Loucy (cell line): ENCODE results near the gene GRID1.

Experiments used
- H2AFZ ChIP-seq: fragments of 200-600 bp; sonication (generic); 2 replicates; pipeline ENCODE4 v1.6.0; 2016; ENCODE audit warnings: antibody characterized with exemption, mild to moderate bottlenecking, low read length, moderate library complexity
- H3F3A ChIP-seq: fragments of 200-600 bp; 2 replicates; pipeline ENCODE4 v1.6.0; 2016; ENCODE audit warnings: antibody characterized with exemption, low read depth, mild to moderate bottlenecking
- H3K27me3 ChIP-seq: fragments of 200-600 bp; sonication (generic); 2 replicates; pipeline ENCODE4 v1.6.1; 2014; ENCODE audit warnings: low read length, mild to moderate bottlenecking; ENCODE audit not compliant: insufficient read depth, poor library complexity, severe bottlenecking
- H3K36me3 ChIP-seq: fragments of 200-600 bp; sonication (generic); 2 replicates; pipeline ENCODE4 v1.6.1; 2016; ENCODE audit warnings: low read length; ENCODE audit not compliant: insufficient read depth
- H3K4me1 ChIP-seq: fragments of 200-600 bp; sonication (generic); 2 replicates; pipeline ENCODE4 v1.5.1; 2014; ENCODE audit warnings: low read length, mild to moderate bottlenecking; ENCODE audit not compliant: insufficient read depth, poor library complexity, severe bottlenecking
- H3K4me2 ChIP-seq: fragments of 200-600 bp; sonication (generic); 2 replicates; pipeline ENCODE4 v1.6.0; 2014; ENCODE audit warnings: antibody characterized with exemption, low read length, low read depth, mild to moderate bottlenecking; ENCODE audit not compliant: poor library complexity, severe bottlenecking
- H3K4me3 ChIP-seq: fragments of 200-600 bp; sonication (generic); 2 replicates; pipeline ENCODE4 v1.5.1; 2014; ENCODE audit warnings: low read length, mild to moderate bottlenecking, mixed read lengths; ENCODE audit not compliant: poor library complexity, severe bottlenecking
- H3K79me2 ChIP-seq: fragments of 200-600 bp; sonication (generic); 2 replicates; pipeline ENCODE4 v1.6.1; 2014; ENCODE audit warnings: low read length; ENCODE audit not compliant: insufficient read depth
- H3K9ac ChIP-seq: fragments of 200-600 bp; sonication (generic); 2 replicates; pipeline ENCODE4 v1.6.0; 2014; ENCODE audit warnings: mild to moderate bottlenecking, low read depth, low read length, moderate library complexity; ENCODE audit not compliant: poor library complexity, severe bottlenecking
- H3K9me2 ChIP-seq: fragments of 200-600 bp; sonication (generic); replicated peaks from 2 replicates; pipeline ENCODE4 v1.6.1; 2016; ENCODE audit warnings: low read depth, low read length, mixed read lengths
- H3K9me3 ChIP-seq: fragments of 200-600 bp; sonication (generic); 2 replicates; pipeline ENCODE4 v1.6.1; 2014; ENCODE audit warnings: mild to moderate bottlenecking, antibody characterized with exemption, low read length, low read depth; ENCODE audit not compliant: insufficient read depth
- H4K20me1 ChIP-seq: fragments of 200-600 bp; sonication (generic); 2 replicates; pipeline ENCODE4 v1.6.0; 2014; ENCODE audit warnings: antibody characterized with exemption, low read length, mild to moderate bottlenecking; ENCODE audit not compliant: insufficient read depth, poor library complexity, severe bottlenecking
- EZH2phosphoT487 ChIP-seq: fragments of 200-600 bp; IDR thresholded peaks from 2 replicates; pipeline ENCODE4 v1.6.1; 2018; ENCODE audit warnings: antibody characterized with exemption, mild to moderate bottlenecking, moderate library complexity, borderline replicate concordance
- TF ChIP-seq, protein P1 (sequence below): fragments of 200-600 bp; sonication (generic); conservative IDR thresholded peaks from 2 replicates; pipeline ENCODE4 v1.5.1; 2014; ENCODE audit warnings: mild to moderate bottlenecking, antibody characterized with exemption, low read length

GRID1 gene

DNA sequence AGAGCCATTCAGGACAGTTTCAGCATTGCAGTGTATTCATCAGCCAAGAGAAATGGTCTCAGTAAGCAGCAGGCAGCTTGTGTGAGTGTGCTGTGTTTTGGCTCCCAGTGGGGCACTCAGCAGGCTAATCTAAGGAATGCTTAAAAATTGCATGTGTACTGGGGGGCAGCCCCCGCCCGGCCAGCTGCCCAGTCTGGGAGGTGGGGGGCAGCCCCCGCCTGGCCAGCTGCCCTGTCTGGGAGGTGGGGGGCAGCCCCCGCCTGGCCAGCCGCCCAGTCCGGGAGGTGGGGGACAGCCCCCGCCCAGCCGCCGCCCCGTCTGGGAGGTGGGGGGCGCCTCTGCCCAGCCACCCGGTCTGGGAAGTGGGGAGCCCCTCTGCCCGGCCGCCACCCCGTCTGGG, 116.2 kb downstream of the GRID1 start:
- Histone ChIP-seq H2AFZ (no peak overlapping the region), H3K9ac (no peak overlapping the region), H3F3A (no peaks in the 10 kb centered on the region), H3K4me3 (no peak overlapping the region), H3K9me2 (no peaks in the 10 kb centered on the region), H3K4me2 (no peak overlapping the region), H3K27me3 (no peaks in the 10 kb centered on the region), H3K9me3 (peaks cover 6% of the 10 kb centered on the region; the same call in 1 of the 2 replicates), H3K36me3 (no peaks in the 10 kb centered on the region), H3K4me1 (no peaks in the 10 kb centered on the region), H3K79me2 (no peaks in the 10 kb centered on the region), H4K20me1 (no peaks in the 10 kb centered on the region)
- TF ChIP-seq EZH2phosphoT487: no peak
- TF ChIP-seq, protein P1, sequence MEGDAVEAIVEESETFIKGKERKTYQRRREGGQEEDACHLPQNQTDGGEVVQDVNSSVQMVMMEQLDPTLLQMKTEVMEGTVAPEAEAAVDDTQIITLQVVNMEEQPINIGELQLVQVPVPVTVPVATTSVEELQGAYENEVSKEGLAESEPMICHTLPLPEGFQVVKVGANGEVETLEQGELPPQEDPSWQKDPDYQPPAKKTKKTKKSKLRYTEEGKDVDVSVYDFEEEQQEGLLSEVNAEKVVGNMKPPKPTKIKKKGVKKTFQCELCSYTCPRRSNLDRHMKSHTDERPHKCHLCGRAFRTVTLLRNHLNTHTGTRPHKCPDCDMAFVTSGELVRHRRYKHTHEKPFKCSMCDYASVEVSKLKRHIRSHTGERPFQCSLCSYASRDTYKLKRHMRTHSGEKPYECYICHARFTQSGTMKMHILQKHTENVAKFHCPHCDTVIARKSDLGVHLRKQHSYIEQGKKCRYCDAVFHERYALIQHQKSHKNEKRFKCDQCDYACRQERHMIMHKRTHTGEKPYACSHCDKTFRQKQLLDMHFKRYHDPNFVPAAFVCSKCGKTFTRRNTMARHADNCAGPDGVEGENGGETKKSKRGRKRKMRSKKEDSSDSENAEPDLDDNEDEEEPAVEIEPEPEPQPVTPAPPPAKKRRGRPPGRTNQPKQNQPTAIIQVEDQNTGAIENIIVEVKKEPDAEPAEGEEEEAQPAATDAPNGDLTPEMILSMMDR: no peak

DNA sequence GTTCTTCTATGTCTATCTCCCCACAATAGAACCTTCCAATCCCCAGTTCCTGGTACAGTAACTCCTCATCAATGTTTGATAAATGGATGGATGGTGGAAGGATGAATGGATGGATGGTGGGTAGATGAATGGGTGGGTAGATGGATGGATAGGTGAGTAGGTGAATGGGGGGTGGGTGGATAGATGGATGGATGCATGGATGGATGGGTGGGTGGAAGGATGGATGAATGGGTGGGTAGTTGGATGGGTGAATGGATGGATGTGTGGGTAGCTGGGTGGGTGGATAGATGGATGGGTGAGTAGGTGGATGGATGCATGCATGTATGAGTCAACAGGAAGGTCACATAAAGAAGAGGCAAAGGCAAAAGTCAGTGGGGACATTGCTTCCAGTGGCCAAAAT, 116.8 kb downstream of the GRID1 start:
- no peak overlapping the region for H3K4me2 ChIP-seq
- no peak overlapping the region for H2AFZ ChIP-seq
- H3K9me2 ChIP-seq: no peaks in the 10 kb centered on the region
- TF ChIP-seq, protein P1: no peak
- no peak for TF ChIP-seq EZH2phosphoT487
- H3K4me1 ChIP-seq: no peaks in the 10 kb centered on the region
- no peaks in the 10 kb centered on the region for H4K20me1 ChIP-seq
- no peaks in the 10 kb centered on the region for H3K79me2 ChIP-seq
- peaks cover 6% of the 10 kb centered on the region; the same call in 1 of the 2 replicates for H3K9me3 ChIP-seq
- H3F3A ChIP-seq: no peaks in the 10 kb centered on the region
- H3K4me3 ChIP-seq: no peak overlapping the region
- H3K27me3 ChIP-seq: no peaks in the 10 kb centered on the region
- H3K9ac ChIP-seq: no peak overlapping the region
- H3K36me3 ChIP-seq: no peaks in the 10 kb centered on the region

DNA sequence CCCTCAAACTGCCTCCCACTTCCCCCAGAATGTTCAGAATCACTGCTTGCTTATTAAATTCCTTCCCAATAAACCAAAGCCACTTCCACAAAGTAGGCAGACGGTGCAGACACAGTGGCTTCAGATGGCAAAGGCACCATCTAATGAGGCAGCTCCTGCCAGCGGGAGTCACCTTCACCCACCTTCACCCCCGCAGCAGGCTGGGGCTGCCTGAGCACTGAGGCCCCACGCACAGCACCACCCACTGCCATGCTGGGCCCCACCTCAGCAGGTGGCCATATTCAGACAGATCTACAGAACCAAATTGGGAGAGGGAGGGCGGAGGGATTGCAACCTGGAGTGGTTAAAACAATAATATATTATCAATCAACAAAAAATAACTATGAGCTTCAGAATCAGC, 118.5 kb downstream of the GRID1 start:
- H3K36me3 ChIP-seq: no peaks in the 10 kb centered on the region
- no peak overlapping the region for H3K4me2 ChIP-seq
- TF ChIP-seq, protein P1: no peak
- TF ChIP-seq EZH2phosphoT487: no peak
- no peak overlapping the region for H3K9ac ChIP-seq
- H4K20me1 ChIP-seq: no peaks in the 10 kb centered on the region
- peaks cover 6% of the 10 kb centered on the region; the same call in 1 of the 2 replicates for H3K9me3 ChIP-seq
- H3F3A ChIP-seq: no peaks in the 10 kb centered on the region
- H3K4me1 ChIP-seq: no peaks in the 10 kb centered on the region
- H3K79me2 ChIP-seq: no peaks in the 10 kb centered on the region
- H3K9me2 ChIP-seq: no peaks in the 10 kb centered on the region
- H3K27me3 ChIP-seq: no peaks in the 10 kb centered on the region
- H2AFZ ChIP-seq: no peak overlapping the region
- no peak overlapping the region for H3K4me3 ChIP-seq
